GM12874 (cell line): ENCODE data around the gene CDKAL1.

ENCODE experiments used
- TF ChIP-seq, protein P1 (sequence below): IDR thresholded peaks from 2 replicates; pipeline ENCODE4 v1.5.1; 2011; ENCODE audit warnings: low read depth, mild to moderate bottlenecking, control low read depth, low read length, moderate library complexity; ENCODE audit not compliant: insufficient read depth

The CDKAL1 gene

DNA sequence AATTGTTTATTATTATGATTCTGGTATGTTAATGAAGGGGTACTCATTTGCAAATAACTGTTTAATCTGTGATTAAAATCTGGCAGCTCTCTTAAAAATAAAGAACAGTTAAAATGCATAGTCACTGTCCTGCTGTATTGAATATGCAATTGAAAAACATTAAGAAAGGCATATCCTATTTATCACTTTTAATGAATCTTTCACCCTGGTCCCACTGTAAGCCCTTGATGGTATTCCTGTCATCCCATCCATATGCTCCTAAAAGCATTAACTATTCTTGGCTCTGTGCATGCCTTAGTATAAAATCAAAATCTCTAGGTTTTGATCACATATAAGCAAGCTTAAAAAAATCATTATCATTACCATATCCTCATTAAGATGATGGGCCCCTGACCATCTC lies 648.3 kb downstream of the CDKAL1 start:
- TF ChIP-seq, protein P1, sequence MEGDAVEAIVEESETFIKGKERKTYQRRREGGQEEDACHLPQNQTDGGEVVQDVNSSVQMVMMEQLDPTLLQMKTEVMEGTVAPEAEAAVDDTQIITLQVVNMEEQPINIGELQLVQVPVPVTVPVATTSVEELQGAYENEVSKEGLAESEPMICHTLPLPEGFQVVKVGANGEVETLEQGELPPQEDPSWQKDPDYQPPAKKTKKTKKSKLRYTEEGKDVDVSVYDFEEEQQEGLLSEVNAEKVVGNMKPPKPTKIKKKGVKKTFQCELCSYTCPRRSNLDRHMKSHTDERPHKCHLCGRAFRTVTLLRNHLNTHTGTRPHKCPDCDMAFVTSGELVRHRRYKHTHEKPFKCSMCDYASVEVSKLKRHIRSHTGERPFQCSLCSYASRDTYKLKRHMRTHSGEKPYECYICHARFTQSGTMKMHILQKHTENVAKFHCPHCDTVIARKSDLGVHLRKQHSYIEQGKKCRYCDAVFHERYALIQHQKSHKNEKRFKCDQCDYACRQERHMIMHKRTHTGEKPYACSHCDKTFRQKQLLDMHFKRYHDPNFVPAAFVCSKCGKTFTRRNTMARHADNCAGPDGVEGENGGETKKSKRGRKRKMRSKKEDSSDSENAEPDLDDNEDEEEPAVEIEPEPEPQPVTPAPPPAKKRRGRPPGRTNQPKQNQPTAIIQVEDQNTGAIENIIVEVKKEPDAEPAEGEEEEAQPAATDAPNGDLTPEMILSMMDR = no peak

GRCh38 chr6:21185861-21186478 lies 651.7 kb downstream of the CDKAL1 start:
- TF ChIP-seq, protein P1 = no peak

- TF ChIP-seq, protein P1 = no peak
Measured at GRCh38 chr6:21186479-21187055, 652.3 kb downstream of the CDKAL1 start.

GRCh38 chr6:21187485-21187884 lies 653.2 kb downstream of the CDKAL1 start:
- TF ChIP-seq, protein P1 = no peak

GRCh38 chr6:21188505-21189223 lies 654.4 kb downstream of the CDKAL1 start:
- TF ChIP-seq, protein P1 = no peak

GRCh38 chr6:21189759-21190158 lies 655.5 kb downstream of the CDKAL1 start:
- TF ChIP-seq, protein P1 = no peak

- TF ChIP-seq, protein P1 = no peak
Measured at GRCh38 chr6:21190701-21191100, 656.4 kb downstream of the CDKAL1 start.
